Activated CD8-positive, alpha-beta memory T cell treated with anti-CD3 and anti-CD28 coated beads for 24 hours (primary cell): ENCODE measurements around the gene TIMP4.

Experiments
- DNase-seq: peaks from one replicate; pipeline ENCODE4 v3.0.0-alpha.2; 2020

Gene TIMP4

DNA sequence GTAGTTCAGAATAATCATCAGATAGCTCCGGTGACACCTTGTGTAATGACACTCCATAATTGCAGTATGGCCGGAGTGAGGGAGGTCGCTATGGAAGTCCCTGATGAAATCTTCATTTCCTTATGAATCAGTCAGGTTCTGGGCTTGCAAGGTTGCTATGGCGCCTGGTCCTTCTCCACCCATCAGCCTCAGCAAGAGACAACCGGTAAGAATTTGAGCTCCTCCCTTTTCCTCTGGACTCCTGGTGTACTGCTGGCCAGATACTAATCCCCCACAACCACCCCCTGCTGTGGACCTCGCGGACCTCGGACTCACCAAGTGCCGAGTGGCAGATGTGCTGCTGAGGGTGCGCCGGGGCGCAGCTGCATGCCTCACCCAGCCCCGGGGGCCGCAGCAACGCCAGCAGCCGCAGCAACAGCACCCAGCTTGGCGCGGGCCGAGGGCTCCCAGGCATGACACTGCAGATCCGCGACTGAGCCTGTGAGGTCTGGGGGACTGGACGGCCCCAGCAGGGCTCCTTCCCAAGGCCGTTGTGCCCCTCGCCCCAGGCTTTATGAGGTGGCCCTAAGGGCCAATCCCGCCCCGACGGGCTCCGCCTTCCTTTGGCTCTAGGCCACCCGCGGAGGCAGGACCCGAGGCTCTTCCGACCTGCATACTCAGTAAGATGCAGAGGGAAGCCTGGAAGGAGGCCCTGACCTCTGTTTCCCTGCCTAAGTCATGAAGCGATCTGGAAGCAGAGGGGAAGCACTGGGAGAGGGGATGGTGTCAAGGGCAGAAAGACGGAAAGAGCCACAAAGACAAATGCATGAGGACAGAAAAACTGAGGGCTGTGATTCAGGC, at the start of gene TIMP4:
Gene TIMP4 (minus strand): TSS at position 526 of the 840 bp plus-strand sequence. CDS start 72 bp downstream, at position 454.
- no peak for DNase-seq

DNA sequence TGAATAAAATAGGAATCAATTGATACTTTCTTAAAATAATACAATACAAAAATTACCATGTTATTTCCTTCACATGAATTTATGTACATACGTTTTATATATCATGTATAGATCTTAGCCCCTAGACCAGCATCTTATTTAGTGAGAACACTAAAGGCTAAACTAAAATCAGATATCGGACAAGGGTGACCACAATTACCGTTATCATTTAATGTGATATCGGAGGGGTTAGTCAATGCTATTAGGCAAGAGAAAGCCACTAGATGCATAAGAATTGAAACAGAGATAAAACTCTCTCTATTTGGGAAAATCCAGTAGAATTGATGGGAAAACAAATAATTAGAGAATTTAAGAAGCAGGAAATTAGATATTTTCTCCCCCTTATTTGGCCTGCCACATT, 46.5 kb upstream of the TIMP4 start:
- no peak for DNase-seq

GRCh38 chr3:12201813-12202212, 43.1 kb upstream of the TIMP4 start:
- DNase-seq: no peak

DNA sequence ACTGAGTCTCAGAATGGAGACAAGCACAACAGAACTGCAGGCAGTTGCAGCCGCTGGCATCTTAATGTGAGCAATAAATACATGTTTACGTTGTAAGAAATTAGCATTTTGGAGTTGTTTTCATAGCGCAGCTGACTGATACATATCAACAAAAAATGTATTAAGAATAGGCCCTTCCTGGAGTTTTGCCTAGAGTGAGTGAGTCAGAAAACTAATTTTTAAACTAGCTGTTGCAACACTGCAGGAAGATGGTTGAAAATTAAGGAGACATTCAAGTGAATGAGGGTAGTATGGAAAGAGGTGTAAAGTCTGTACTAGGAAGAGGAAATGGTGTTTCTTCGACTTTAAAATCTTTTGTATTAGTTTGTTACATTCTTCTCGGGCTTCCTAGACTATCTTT, 39.6 kb upstream of the TIMP4 start:
- no peak for DNase-seq

GRCh38 chr3:12197475-12197874, 38.8 kb upstream of the TIMP4 start:
- DNase-seq: no peak

- DNase-seq: no peak
Measured at GRCh38 chr3:12196684-12197083, 38.0 kb upstream of the TIMP4 start.

DNA sequence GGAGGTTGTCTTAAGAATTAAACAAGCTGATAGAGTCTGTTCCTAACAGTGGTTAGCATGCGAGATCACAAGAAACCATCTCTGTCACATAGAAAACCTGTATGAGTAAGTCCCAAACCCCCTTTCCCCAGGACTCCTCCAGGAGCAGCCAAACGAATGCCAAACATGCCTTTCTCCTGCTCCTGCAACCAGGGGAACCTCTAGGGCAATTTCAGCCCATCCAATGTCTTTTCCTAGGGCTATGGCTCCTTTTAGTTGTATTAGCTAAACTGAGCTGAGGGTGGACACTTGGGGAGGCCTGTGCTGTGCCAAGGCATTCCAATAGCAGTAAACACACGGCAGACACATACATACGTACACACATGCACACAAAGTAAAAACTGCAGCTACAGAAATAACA, 36.5 kb upstream of the TIMP4 start:
- no peak for DNase-seq

GRCh38 chr3:12194669-12195161, 36.0 kb upstream of the TIMP4 start:
- no peak for DNase-seq

- no peak for DNase-seq
Measured at GRCh38 chr3:12194209-12194608, 35.5 kb upstream of the TIMP4 start.

GRCh38 chr3:12193485-12194165, 34.9 kb upstream of the TIMP4 start:
- peak; percentile 72 for DNase-seq

DNA sequence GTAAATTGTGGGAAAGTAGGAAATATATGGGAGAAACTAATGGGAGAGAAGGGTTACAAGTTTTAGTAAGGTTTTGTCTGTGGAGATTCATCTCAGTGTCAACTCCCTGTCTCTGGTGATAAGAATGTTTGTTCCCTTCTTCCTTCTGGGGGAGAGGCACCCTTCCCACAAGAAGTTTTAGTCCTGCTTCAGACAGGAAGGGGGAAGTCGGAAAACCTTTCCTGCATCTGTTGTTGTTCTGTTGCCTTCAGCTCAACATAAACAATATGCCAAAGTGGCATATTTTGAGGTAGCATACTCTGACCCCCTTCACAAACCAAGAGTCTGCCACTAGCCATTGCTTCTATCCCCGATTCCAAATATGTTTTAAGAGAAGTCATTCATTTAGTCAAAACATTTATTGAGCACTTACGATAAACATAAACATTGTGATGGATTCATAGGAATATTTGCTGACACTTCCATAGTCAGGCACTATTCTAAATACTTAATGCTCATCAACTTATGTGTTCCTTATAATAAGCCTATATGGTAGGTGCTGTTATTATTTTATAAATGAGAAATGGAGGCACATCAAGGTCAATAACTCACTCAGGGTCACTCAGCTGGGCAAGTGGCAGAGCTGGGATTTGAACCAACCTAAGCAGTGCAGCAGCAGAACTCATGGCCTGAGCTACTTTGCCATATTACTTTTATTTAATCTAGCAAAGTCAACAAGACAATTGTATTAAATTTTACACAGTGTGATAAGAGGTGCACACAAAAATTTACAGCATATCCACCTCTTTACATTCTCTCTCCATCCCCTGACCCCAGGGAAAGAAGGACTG, 34.2 kb upstream of the TIMP4 start:
- DNase-seq: no peak

GRCh38 chr3:12192173-12192572, 33.5 kb upstream of the TIMP4 start:
- no peak for DNase-seq

DNA sequence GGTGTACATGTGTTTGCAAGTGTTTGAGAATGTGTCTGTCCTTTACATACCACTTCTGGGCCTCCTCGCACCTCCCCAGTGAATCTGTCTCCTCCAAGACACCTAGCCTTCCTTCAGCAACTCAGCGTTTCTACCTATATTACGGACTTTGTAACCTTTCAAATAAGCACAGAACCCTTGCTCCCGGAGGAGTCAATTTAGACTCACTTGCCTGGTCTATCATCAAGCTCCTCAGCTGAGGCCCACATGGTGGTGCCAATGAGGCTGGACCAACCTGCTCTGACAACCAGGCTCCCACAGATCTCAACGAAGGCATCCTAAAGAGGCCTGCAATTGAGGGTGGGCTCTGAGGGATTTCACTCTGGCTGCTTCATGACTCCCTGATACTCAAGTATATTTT, 32.8 kb upstream of the TIMP4 start:
- DNase-seq: no peak

DNA sequence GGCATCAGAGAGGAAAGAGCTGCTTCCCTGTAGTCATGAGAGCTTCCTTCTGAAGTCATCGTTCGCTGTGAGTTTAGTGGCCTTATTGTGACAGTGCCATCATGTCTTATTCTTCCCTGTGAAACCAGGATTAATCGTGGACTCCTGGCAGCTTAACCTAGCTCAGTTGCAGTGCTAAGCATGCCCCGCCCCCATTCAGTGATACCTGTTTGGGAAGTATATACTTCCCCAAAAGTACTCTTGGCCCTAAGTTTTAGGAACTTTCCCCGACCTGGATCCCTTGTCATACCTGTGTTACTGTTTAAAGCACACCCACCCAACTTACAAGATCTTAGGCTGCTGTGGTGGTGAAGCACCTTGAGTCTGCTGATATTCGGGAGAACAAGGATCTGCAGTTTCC, 32.1 kb upstream of the TIMP4 start:
- no peak for DNase-seq

DNA sequence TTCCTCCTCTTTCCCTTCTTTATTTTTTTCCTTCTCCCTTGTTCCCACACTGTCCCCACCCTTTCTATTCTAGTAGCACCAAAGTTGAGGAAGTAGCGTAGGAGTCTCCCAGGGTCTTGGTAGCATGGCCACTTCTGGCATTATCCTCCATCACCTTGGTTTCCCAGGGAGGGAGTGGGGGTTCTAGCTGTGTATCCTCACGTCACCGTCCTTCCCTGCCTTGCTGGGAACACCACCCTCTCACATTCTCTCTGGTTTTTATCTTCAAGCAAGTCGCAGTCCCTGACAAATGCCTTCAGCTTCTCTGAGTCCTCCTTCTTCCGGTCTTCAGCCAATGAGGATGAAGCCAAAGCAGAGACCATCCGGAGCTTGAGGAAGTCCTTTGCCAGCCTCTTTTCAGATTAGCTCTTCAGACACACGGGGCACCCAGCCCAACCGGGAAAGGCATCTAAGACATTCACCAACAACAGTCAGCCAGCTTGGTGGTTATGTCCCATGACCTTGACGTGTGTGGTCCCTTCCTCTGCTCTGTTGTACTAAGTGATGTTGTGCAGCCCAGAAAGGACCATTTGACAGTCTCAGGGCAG, 31.6 kb upstream of the TIMP4 start:
- DNase-seq: no peak

DNA sequence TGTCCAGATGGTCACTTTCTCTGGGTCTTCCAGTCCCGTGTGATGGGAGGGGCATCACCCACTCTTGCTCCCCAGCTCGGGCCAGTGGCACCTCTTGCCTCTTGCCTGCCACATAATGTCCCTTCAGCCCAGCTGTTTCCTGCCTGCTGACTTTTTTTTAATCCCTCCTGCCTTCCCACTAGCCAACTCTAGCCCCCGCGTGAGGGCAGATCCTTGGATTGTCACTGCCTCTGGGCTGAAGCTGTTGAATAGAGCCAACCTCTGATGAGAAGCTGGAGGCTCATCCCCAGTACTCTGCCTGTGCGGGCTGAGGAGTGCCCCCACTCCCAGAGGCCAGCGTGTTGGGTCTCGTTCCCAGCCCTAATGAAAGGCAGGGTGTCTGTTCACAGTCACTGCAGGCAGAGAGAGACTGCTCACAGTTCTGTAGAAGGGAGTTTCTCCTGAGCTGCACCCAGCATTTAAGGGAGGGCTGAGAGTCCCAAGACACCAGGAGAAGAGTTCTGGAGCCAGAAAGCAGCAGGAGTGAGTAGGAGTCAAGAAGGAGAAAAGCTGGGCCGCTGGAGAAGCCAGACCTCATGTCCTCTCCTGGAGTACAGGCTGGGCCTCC, 30.1 kb upstream of the TIMP4 start:
- no peak for DNase-seq

- no peak for DNase-seq
Measured at GRCh38 chr3:12188328-12188648, 29.6 kb upstream of the TIMP4 start.

DNA sequence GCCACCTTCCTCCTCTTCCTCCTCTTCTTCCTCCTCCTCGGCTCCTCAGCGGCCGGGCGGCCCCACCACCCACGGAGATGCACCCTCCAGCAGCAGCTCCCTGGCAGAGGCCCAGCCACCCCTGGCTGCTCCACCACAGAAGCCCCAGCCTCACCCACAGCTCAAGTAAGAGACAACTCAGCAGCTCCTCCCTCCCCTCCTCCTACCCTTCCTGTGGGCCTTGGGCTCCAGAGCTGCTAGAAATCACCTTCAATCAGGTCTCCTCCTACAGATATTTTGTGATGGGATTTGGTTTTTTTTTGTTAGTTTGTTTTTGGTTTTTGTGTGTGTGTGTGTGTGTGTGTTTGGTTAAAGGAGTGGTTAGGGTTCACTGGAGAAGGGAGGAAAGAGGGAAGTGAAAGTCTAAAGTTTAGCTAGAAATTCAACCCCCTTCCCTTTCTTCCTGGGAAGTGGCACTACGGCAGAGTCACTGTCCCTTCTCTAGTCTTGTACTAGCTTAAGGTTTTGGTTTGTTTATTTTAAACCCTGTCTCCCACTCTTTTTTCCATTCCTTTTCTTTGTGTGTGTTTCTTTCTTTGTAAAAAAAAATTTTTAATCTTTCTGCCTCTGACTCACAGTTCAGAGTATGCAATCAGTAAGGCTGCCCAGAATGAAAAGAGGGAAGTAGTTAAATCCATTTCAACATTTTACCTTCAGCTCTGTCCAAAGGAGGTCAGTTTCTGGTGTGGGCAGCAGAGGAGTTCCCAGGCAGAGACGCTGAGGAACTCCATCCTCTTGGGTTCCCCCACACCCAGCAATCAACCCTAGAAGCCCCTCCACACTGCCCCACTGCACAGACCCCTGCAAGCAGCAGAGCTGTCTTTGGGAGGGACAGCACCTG, 29.0 kb upstream of the TIMP4 start:
- peak; percentile 76 for DNase-seq

DNA sequence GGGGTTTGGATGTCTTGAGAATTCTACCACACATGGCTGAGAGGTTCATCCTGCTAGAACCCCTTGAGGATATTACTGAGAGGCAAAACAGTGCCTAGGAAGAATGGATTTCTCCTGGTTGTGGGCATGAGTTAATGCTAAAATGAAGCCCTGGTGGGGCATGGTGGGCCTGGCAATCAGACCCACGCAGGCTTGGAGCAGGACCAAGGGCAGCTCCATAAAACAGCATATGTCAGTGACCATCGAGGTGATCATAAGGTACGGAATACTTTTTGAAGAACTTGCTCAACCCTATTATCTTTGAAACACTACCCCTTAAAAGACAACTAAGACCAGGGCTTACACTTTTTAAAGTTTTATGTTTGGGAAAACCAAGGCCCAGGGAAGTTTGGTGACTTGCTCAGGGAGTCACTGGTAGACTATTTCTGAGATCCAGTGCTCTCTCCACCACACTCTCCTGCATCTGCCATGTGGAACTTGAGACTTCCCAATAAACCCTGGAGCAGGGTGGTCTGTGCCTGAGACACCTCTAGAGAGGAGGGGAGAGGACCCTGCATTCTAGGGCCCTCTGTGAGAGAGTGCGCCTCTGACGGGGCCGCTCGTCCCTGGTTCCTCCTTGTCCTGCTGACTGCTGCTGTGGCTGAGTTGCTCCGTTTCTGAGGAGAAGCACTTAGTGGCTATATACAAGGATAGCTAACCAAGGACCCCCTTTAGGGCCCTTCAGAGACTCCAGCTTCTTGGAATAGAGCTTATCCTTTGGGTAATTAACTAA, 28.0 kb upstream of the TIMP4 start:
- DNase-seq: no peak

DNA sequence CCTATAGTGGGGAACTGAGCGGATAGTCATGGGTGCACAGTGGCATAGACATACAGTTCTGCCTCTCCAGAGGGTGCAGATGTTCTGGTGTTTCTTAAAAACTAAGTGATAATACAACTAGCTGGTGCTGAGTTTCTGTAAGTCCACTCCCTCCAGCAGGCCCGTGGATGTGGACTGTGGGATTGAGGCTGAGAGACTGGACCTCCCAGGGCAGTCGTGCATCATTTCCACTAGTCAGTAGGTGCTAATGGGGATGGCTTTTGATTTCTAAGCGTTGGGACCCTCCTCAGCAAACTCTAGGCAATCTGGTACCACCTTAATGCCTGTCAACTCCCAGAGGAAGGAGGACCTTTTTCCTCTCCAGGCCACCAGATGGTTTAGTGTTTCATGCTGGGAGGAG, 27.3 kb upstream of the TIMP4 start:
- no peak for DNase-seq

GRCh38 chr3:12185172-12185710, 26.5 kb upstream of the TIMP4 start:
- no peak for DNase-seq
